Lung (tissue), 12 donors: Measurements from ENCODE around the gene BHLHA9. TPM values are rescaled to one million over a fixed set of nuclear protein-coding genes. Genes with fewer than 3 reads are reported as not detected.

Experiments
- ATAC-seq: fragments of 200-7000 bp; cut with Tn5 transposase; one replicate; pipeline ENCODE4 v1.9.1; 2020; ENCODE audit warnings: moderate number of reproducible peaks; ENCODE audit not compliant: insufficient read depth, low FRiP score
- DNase-seq, 3 donors: peaks; one replicate each; pipeline ENCODE4 v3.0.0-alpha.2; 2013 to 2017
- H3K27ac ChIP-seq, 2 donors: one replicate each; pipeline ENCODE4 v1.5.1; 2013; ENCODE audit warnings: mild to moderate bottlenecking in 2 of 2, moderate library complexity in 2 of 2, control low read depth in 1 of 2, inconsistent platforms in 1 of 2, low read depth in 1 of 2, low read length in 1 of 2
- H3K27me3 ChIP-seq, 3 donors: one replicate each; pipeline ENCODE4 v1.5.1; 2013; ENCODE audit warnings: low read length in 2 of 3; ENCODE audit not compliant: control insufficient read depth in 3 of 3, insufficient read depth in 3 of 3
- H3K36me3 ChIP-seq, 4 donors: one replicate each; pipeline ENCODE4 v1.5.1; 2013; ENCODE audit warnings: low read length in 4 of 4, mild to moderate bottlenecking in 1 of 4, moderate library complexity in 1 of 4; ENCODE audit not compliant: control insufficient read depth in 4 of 4, insufficient read depth in 4 of 4
- H3K4me1 ChIP-seq, 5 donors: one replicate each; pipeline ENCODE4 v1.5.1; 2013; ENCODE audit warnings: low read length in 5 of 5, mild to moderate bottlenecking in 2 of 5, moderate library complexity in 1 of 5; ENCODE audit not compliant: control insufficient read depth in 5 of 5, insufficient read depth in 5 of 5
- H3K4me3 ChIP-seq: one replicate; pipeline ENCODE4 v1.5.1; 2013; ENCODE audit warnings: mild to moderate bottlenecking, control low read depth, moderate library complexity
- H3K9ac ChIP-seq, 2 donors: one replicate each; pipeline ENCODE4 v1.5.1; 2013; ENCODE audit warnings: low read length in 2 of 2, control low read depth in 1 of 2; ENCODE audit not compliant: insufficient read depth in 1 of 2
- H3K9me3 ChIP-seq, 4 donors: one replicate each; pipeline ENCODE4 v1.5.1; 2013; ENCODE audit warnings: low read length in 3 of 4, mild to moderate bottlenecking in 1 of 4, moderate library complexity in 1 of 4; ENCODE audit not compliant: control insufficient read depth in 4 of 4, insufficient read depth in 3 of 4
- CTCF ChIP-seq: IDR thresholded peaks from 2 replicates; pipeline ENCODE4 v1.5.1; 2012; ENCODE audit warnings: mild to moderate bottlenecking; ENCODE audit errors: control extremely low read depth, extremely low read depth
- WGBS, 2 donors: extraction: QIAGEN DNeasy Blood & Tissue Kit; methylation state at CpG; one replicate each; pipeline ENCODE4 v1.1.7; 2013; 5-methylcytosine and 5-hydroxymethylcytosine counted together
- polyA plus RNA-seq, 2 donors: library from polyadenylated mRNA; stranded (reverse); fragments of 200-250 nt; gene quantifications; one replicate each; pipeline ENCODE4 v1.2.1, GENCODE V29; 2013
- total RNA-seq, 2 donors: library from RNA; depleted of rRNA in 1 of 2; stranded (reverse); fragments of >200 nt in 1 of 2; gene quantifications; one replicate each; pipeline ENCODE4 v1.2.1, GENCODE V29; 2014 to 2021
- donor health status: control.
- donor health status: control.
- donor health status: Bipolar disorder and iron deficiency.
- donor health status: healthy.
- donor health status: DM: yes; HTN: yes; CAD: no.

The BHLHA9 gene
- total and polyA plus RNA-seq, 4 donors = not detected

GRCh38 chr17:1315891-1316403 is 45.7 kb downstream of the BHLHA9 start:
- peaks cover 0 to 8% (median 4%) of the 10 kb centered on the region in 3 donors for H3K27me3 ChIP-seq
- no peak overlapping the region for H3K4me3 ChIP-seq
- no peak overlapping the region for H3K27ac ChIP-seq
- DNase-seq = no peak
- H3K9me3 ChIP-seq = no peaks in the 10 kb centered on the region
- H3K9ac ChIP-seq = no peak overlapping the region
- 51 to 59% methylated on average over 10 of the region's 10 CpGs for WGBS, 2 donors
- no peaks in the 10 kb centered on the region for H3K36me3 ChIP-seq
- peaks cover 0 to 3% (median 0%) of the 10 kb centered on the region in 5 donors for H3K4me1 ChIP-seq
- no peak for ATAC-seq
- TF ChIP-seq CTCF = no peak

Other genes starting within 250 kb of the BHLHA9 start
- gene ABR, start 90.5 kb upstream of the BHLHA9 start, total RNA-seq = 100 to 1,000 TPM in 1 of 2 donors, 10 to 100 TPM in 1; 54.8 to 187 TPM
- gene ABR, start 90.5 kb upstream of the BHLHA9 start, polyA plus RNA-seq = 10 to 100 TPM; 69.5 to 71.0 TPM
- gene TRARG1, start 9.2 kb downstream of the BHLHA9 start, total RNA-seq = not detected
- gene TRARG1, start 9.2 kb downstream of the BHLHA9 start, polyA plus RNA-seq = under 1 TPM in 1 of 2 donors, not detected in 1; 0.04 TPM
- 100 to 1,000 TPM; 400 to 432 TPM for gene YWHAE, start 129.8 kb downstream of the BHLHA9 start, total RNA-seq
- 100 to 1,000 TPM; 348 to 390 TPM for gene YWHAE, start 129.8 kb downstream of the BHLHA9 start, polyA plus RNA-seq
- gene CRK, start 185.8 kb downstream of the BHLHA9 start, total RNA-seq = 10 to 100 TPM; 62.4 to 67.5 TPM
- gene CRK, start 185.8 kb downstream of the BHLHA9 start, polyA plus RNA-seq = 10 to 100 TPM; 29.3 to 36.6 TPM
- 100 to 1,000 TPM; 101 to 237 TPM for gene MYO1C, start 222.2 kb downstream of the BHLHA9 start, total RNA-seq
- 10 to 100 TPM; 73.4 to 78.5 TPM for gene MYO1C, start 222.2 kb downstream of the BHLHA9 start, polyA plus RNA-seq
- gene INPP5K, start 246.2 kb downstream of the BHLHA9 start, total RNA-seq = 10 to 100 TPM; 46.5 to 76.7 TPM
- gene INPP5K, start 246.2 kb downstream of the BHLHA9 start, polyA plus RNA-seq = 10 to 100 TPM; 33.6 to 35.5 TPM